IMR-90 (cell line): Measurements from ENCODE around the gene SLC25A24. TPM values are rescaled to one million over a fixed set of nuclear protein-coding genes. Genes with fewer than 3 reads are reported as not detected.

Source experiments
- ATAC-seq: fragments of 200-7000 bp; cut with Tn5 transposase; 2 replicates; pipeline ENCODE4 v1.9.1; 2020; ENCODE audit warnings: low read depth, mild to moderate bottlenecking, moderate library complexity
- BruUV-seq: library from RNA; stranded (reverse); fragments of 400-500 nt; replicated peaks from 2 replicates; lab custom pipeline; 2021; lab: Mats Ljungman, UMichigan
- CTCF ChIA-PET: fragments of 300-600 bp; formaldehyde crosslinking; extraction: SDS; loops from one replicate; lab custom pipeline; 2021; ENCODE audit warnings: antibody characterized with exemption; lab: Yijun Ruan, JAX
- POLR2A ChIA-PET: fragments of 300-600 bp; sonication (Branson Sonifier 250); formaldehyde crosslinking; loops from one replicate; lab custom pipeline; 2022; ENCODE audit warnings: antibody characterized with exemption; ENCODE audit not compliant: unreplicated experiment; lab: Charles Lee
- DNase-seq: peaks from one replicate; pipeline ENCODE4 v3.0.0; 2013
- H2AFZ ChIP-seq: replicated peaks from 2 replicates; pipeline ENCODE3; 2013; ENCODE audit warnings: low read length, mild to moderate bottlenecking; ENCODE audit not compliant: poor library complexity
- H2AK5ac ChIP-seq: 2 replicates; pipeline ENCODE4 v1.6.1; 2013; ENCODE audit warnings: low read depth, low read length, inconsistent platforms
- H2AK9ac ChIP-seq: replicated peaks from 2 replicates; pipeline ENCODE3; 2013; ENCODE audit warnings: mild to moderate bottlenecking, low read depth, low read length, moderate library complexity; ENCODE audit not compliant: poor library complexity
- H2BK120ac ChIP-seq: 2 replicates; pipeline ENCODE4 v1.6.1; 2013; ENCODE audit warnings: low read depth, low read length, inconsistent platforms
- H2BK15ac ChIP-seq: 3 replicates; pipeline ENCODE4 v1.6.1; 2013; ENCODE audit warnings: low read depth, low read length, inconsistent platforms
- H2BK20ac ChIP-seq: 2 replicates; pipeline ENCODE4 v1.6.1; 2013; ENCODE audit warnings: low read depth, mild to moderate bottlenecking, inconsistent platforms, low read length, moderate library complexity
- H2BK5ac ChIP-seq: 2 replicates; pipeline ENCODE4 v1.6.1; 2013; ENCODE audit warnings: mild to moderate bottlenecking, low read depth, low read length, inconsistent platforms; ENCODE audit not compliant: poor library complexity, severe bottlenecking
- H3K14ac ChIP-seq: replicated peaks from 2 replicates; pipeline ENCODE4 v1.6.1; 2013; ENCODE audit warnings: low read depth, low read length, inconsistent platforms
- H3K18ac ChIP-seq: 2 replicates; pipeline ENCODE4 v1.6.1; 2013; ENCODE audit warnings: low read depth, low read length, control low read depth
- H3K23ac ChIP-seq: 2 replicates; pipeline ENCODE4 v1.6.1; 2013; ENCODE audit warnings: low read depth, low read length, inconsistent platforms
- H3K27ac ChIP-seq: 2 replicates; pipeline ENCODE4 v1.5.1; 2013; ENCODE audit warnings: mild to moderate bottlenecking, control low read depth, low read length; ENCODE audit not compliant: insufficient read depth
- H3K27me3 ChIP-seq: 2 replicates; pipeline ENCODE4 v1.6.1; 2013; ENCODE audit warnings: low read length; ENCODE audit not compliant: control insufficient read depth, insufficient read depth
- H3K36me3 ChIP-seq: 2 replicates; pipeline ENCODE4 v1.6.1; 2013; ENCODE audit warnings: low read length, mixed read lengths; ENCODE audit not compliant: control insufficient read depth, insufficient read depth
- H3K4ac ChIP-seq: 2 replicates; pipeline ENCODE4 v1.6.1; 2013; ENCODE audit warnings: low read depth, low read length, inconsistent platforms
- H3K4me1 ChIP-seq: 2 replicates; pipeline ENCODE4 v1.6.1; 2013; ENCODE audit warnings: low read length, mixed read lengths; ENCODE audit not compliant: control insufficient read depth, insufficient read depth
- H3K4me2 ChIP-seq: 2 replicates; pipeline ENCODE4 v1.6.1; 2013; ENCODE audit warnings: low read depth, mild to moderate bottlenecking, control low read depth, low read length, moderate library complexity
- H3K4me3 ChIP-seq: 2 replicates; pipeline ENCODE4 v1.5.1; 2013; ENCODE audit warnings: low read depth, mild to moderate bottlenecking, control low read depth, low read length, moderate library complexity; ENCODE audit not compliant: insufficient read depth
- H3K56ac ChIP-seq: 2 replicates; pipeline ENCODE4 v1.6.1; 2013; ENCODE audit warnings: low read length, inconsistent platforms; ENCODE audit not compliant: insufficient read depth; ENCODE audit errors: extremely low read depth
- H3K79me1 ChIP-seq, 2 experiments: 2 replicates each; pipeline ENCODE4 v1.6.1; 2013; ENCODE audit warnings: low read length in 2 of 2, inconsistent platforms in 1 of 2, low read depth in 1 of 2
- H3K9ac ChIP-seq: 2 replicates; pipeline ENCODE4 v1.6.1; 2013; ENCODE audit warnings: low read depth, low read length, control low read depth
- H3K9me1 ChIP-seq: 2 replicates; pipeline ENCODE4 v1.6.1; 2013; ENCODE audit warnings: low read length, inconsistent platforms; ENCODE audit not compliant: insufficient read depth
- H3K9me3 ChIP-seq: 2 replicates; pipeline ENCODE4 v1.6.1; 2013; ENCODE audit warnings: low read length; ENCODE audit not compliant: control insufficient read depth, insufficient read depth
- H4K20me1 ChIP-seq: 2 replicates; pipeline ENCODE4 v1.6.1; 2013; ENCODE audit warnings: low read length, inconsistent platforms; ENCODE audit not compliant: insufficient read depth
- H4K5ac ChIP-seq: 2 replicates; pipeline ENCODE4 v1.6.1; 2013; ENCODE audit warnings: mild to moderate bottlenecking, low read depth, low read length, control low read depth
- H4K8ac ChIP-seq, 2 experiments: 2 replicates each; pipeline ENCODE4 v1.6.1; 2013; ENCODE audit warnings: low read depth in 2 of 2, low read length in 2 of 2, control low read depth in 1 of 2, inconsistent platforms in 1 of 2
- H4K91ac ChIP-seq: 2 replicates; pipeline ENCODE4 v1.6.1; 2013; ENCODE audit warnings: low read depth, low read length, inconsistent platforms; ENCODE audit not compliant: insufficient read depth
- BHLHE40 ChIP-seq: fragments of 150-350 bp; IDR thresholded peaks from 2 replicates; pipeline ENCODE4 v1.6.1; 2016; ENCODE audit warnings: mild to moderate bottlenecking, low read depth, low read length
- CEBPB ChIP-seq: IDR thresholded peaks from 2 replicates; pipeline ENCODE4 v1.6.1; 2012; ENCODE audit warnings: low read depth, low read length, improper control_type of control experiment
- CHD1 ChIP-seq: IDR thresholded peaks from 2 replicates; pipeline ENCODE4 v1.6.1; 2012; ENCODE audit warnings: low read depth, low read length, improper control_type of control experiment
- ELK1 ChIP-seq: fragments of 150-350 bp; IDR thresholded peaks from 2 replicates; pipeline ENCODE4 v1.6.1; 2016; ENCODE audit warnings: low read depth, mild to moderate bottlenecking, low read length, moderate library complexity, borderline replicate concordance
- FOS ChIP-seq: fragments of 150-350 bp; IDR thresholded peaks from 2 replicates; pipeline ENCODE4 v1.6.1; 2016; ENCODE audit warnings: low read depth, low read length
- MAFK ChIP-seq: IDR thresholded peaks from 2 replicates; pipeline ENCODE4 v1.6.1; 2012; ENCODE audit warnings: low read depth, low read length, improper control_type of control experiment
- MAZ ChIP-seq: IDR thresholded peaks from 2 replicates; pipeline ENCODE4 v1.6.1; 2012; ENCODE audit warnings: low read depth, mild to moderate bottlenecking, low read length, improper control_type of control experiment, moderate library complexity, borderline replicate concordance
- MXI1 ChIP-seq: IDR thresholded peaks from 2 replicates; pipeline ENCODE4 v1.6.1; 2012; ENCODE audit warnings: low read depth, mild to moderate bottlenecking, low read length, moderate library complexity, borderline replicate concordance
- NFE2L2 ChIP-seq: fragments of 150-350 bp; IDR thresholded peaks from 2 replicates; pipeline ENCODE4 v1.6.1; 2016; ENCODE audit warnings: low read depth, mild to moderate bottlenecking, low read length
- POLR2A ChIP-seq: IDR thresholded peaks from 2 replicates; pipeline ENCODE4 v1.6.1; 2012; ENCODE audit warnings: mild to moderate bottlenecking, low read depth, low read length
- RAD21 ChIP-seq: IDR thresholded peaks from 2 replicates; pipeline ENCODE4 v1.6.1; 2012; ENCODE audit warnings: low read length, improper control_type of control experiment
- RCOR1 ChIP-seq: IDR thresholded peaks from 2 replicates; pipeline ENCODE4 v1.6.1; 2012; ENCODE audit warnings: mild to moderate bottlenecking, low read length, improper control_type of control experiment; ENCODE audit not compliant: insufficient replicate concordance
- RFX5 ChIP-seq: IDR thresholded peaks from 2 replicates; pipeline ENCODE4 v1.8.0; 2012; ENCODE audit warnings: low read depth, mild to moderate bottlenecking, low read length, moderate library complexity
- SMC3 ChIP-seq: fragments of 150-350 bp; IDR thresholded peaks from 2 replicates; pipeline ENCODE4 v1.6.1; 2016; ENCODE audit warnings: low read depth, mild to moderate bottlenecking, antibody characterized with exemption, low read length, moderate library complexity
- USF2 ChIP-seq: fragments of 150-350 bp; IDR thresholded peaks from 2 replicates; pipeline ENCODE4 v1.6.1; 2017; ENCODE audit warnings: mild to moderate bottlenecking, antibody characterized with exemption, low read length, low read depth
- WGBS, 2 experiments: methylation state at CpG; one replicate each; pipeline versions ENCODE4 v1.1.5 to v1.1.7; 2013; ENCODE audit warnings: missing lambda C conversion rate in 2 of 2; ENCODE audit not compliant: insufficient read length in 1 of 2; ENCODE audit errors: extremely low coverage in 2 of 2; 5-methylcytosine and 5-hydroxymethylcytosine counted together
- dilution Hi-C: fragments of 300-500 bp; cut with HindIII; formaldehyde crosslinking; loops from one replicate; pipeline ENCODE4 v1.14.3; 2018; ENCODE audit warnings: low sequenced_read_pairs; ENCODE audit not compliant: unreplicated experiment
- in situ Hi-C: fragments of 300-500 bp; cut with MboI; formaldehyde crosslinking; loops from 3 replicates; pipeline ENCODE4 v1.14.3; 2019; ENCODE audit warnings: low sequenced_read_pairs, inconsistent platforms, mixed read lengths
- intact Hi-C: fragments of 100-400 bp; cut with micrococcal nuclease; formaldehyde crosslinking; loops from 2 replicates; pipeline ENCODE4 v1.10.0; 2022
- polyA plus RNA-seq, 3 experiments: library from polyadenylated mRNA; depleted of rRNA; stranded (reverse); fragments of >200 nt; gene quantifications; 2 replicates each; pipeline ENCODE4 v1.2.3, GENCODE V29; 2012; ENCODE audit warnings: low replicate concordance in 1 of 3
- total RNA-seq: library from RNA; depleted of rRNA; stranded (reverse); fragments of >200 nt; gene quantifications from 2 replicates; pipeline ENCODE4 v1.2.3, GENCODE V29; 2012
- TF ChIP-seq, protein P1 (sequence below): conservative IDR thresholded peaks from 2 replicates; pipeline ENCODE4 v1.5.1; 2012; ENCODE audit warnings: mild to moderate bottlenecking, low read depth, low read length, improper control_type of control experiment

The SLC25A24 gene
- total and polyA plus RNA-seq, 2 of the 4 experiments (the other 2 are of a cell fraction): 19.4 to 20.4 TPM

DNA sequence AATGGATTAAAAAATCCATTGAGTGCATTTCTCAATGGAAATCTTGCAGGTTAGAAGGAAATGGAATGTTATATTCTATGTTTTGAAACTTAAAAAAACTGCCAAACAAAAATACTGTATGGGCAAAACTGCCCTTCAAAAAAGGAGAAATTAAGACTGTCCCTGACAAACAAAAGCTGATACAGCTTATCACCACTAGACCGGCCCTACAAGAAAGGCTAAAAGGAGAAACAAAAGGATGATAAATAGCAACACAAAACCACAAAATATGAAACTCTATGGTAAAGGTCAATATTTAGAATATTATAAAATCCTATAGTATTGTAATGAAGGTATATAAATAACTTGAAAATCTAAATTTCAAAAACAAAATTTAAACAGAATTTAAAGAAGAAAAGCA is 60.0 kb downstream of the SLC25A24 start:
- peaks cover 2% of the 10 kb centered on the region for H3K4me1 ChIP-seq
- H3K56ac ChIP-seq: no peak overlapping the region
- no peaks in the 10 kb centered on the region; the same call in 1 of the 2 replicates for H4K20me1 ChIP-seq
- H2BK120ac ChIP-seq: no peak overlapping the region
- no peak overlapping the region for H4K8ac ChIP-seq
- no peak overlapping the region for H3K27ac ChIP-seq
- DNase-seq (no peak), ATAC-seq (no peak)
- no peak overlapping the region for H4K5ac ChIP-seq
- no TSS peak for BruUV-seq
- no peak overlapping the region for H2AK5ac ChIP-seq
- H3K79me1 ChIP-seq: peaks cover 9 to 21% of the 10 kb centered on the region in 2 experiments
- POLR2A ChIA-PET: no interaction called here
- peaks cover 19% of the 10 kb centered on the region for H3K36me3 ChIP-seq
- H3K14ac ChIP-seq: no peak overlapping the region
- TF ChIP-seq USF2 (no peak), RFX5 (no peak), MAZ (no peak), FOS (no peak), MAFK (no peak), CHD1 (no peak), CEBPB (no peak), RCOR1 (no peak), MXI1 (no peak), NFE2L2 (no peak), ELK1 (no peak), SMC3 (no peak), BHLHE40 (no peak), POLR2A (no peak), RAD21 (no peak)
- TF ChIP-seq, protein P1, sequence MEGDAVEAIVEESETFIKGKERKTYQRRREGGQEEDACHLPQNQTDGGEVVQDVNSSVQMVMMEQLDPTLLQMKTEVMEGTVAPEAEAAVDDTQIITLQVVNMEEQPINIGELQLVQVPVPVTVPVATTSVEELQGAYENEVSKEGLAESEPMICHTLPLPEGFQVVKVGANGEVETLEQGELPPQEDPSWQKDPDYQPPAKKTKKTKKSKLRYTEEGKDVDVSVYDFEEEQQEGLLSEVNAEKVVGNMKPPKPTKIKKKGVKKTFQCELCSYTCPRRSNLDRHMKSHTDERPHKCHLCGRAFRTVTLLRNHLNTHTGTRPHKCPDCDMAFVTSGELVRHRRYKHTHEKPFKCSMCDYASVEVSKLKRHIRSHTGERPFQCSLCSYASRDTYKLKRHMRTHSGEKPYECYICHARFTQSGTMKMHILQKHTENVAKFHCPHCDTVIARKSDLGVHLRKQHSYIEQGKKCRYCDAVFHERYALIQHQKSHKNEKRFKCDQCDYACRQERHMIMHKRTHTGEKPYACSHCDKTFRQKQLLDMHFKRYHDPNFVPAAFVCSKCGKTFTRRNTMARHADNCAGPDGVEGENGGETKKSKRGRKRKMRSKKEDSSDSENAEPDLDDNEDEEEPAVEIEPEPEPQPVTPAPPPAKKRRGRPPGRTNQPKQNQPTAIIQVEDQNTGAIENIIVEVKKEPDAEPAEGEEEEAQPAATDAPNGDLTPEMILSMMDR: no peak
- CTCF ChIA-PET: no interaction called here
- dilution Hi-C loops (no loop called here), intact Hi-C loops (no loop called here), in situ Hi-C loops (no loop called here)
- no peak overlapping the region for H3K9ac ChIP-seq
- no peak overlapping the region for H2BK5ac ChIP-seq
- no peaks in the 10 kb centered on the region for H3K9me3 ChIP-seq
- 0 out of 2 replicates have a peak, but pooled peaks cover 3% of the 10 kb centered on the region for H3K9me1 ChIP-seq
- H2AK9ac ChIP-seq: no peak overlapping the region
- H2BK15ac ChIP-seq: no peak overlapping the region
- no peak overlapping the region for H3K4ac ChIP-seq
- no CpG with 5 or more reads among the region's 1 CpG for WGBS, 2 experiments
- H2BK20ac ChIP-seq: no peak overlapping the region
- H3K4me2 ChIP-seq: no peak overlapping the region
- H3K23ac ChIP-seq: no peak overlapping the region
- H3K4me3 ChIP-seq: no peak overlapping the region
- H2AFZ ChIP-seq: no peak overlapping the region
- no peak overlapping the region for H4K91ac ChIP-seq
- H3K27me3 ChIP-seq: no peaks in the 10 kb centered on the region
- H3K18ac ChIP-seq: no peak overlapping the region
